Body of pancreas (tissue), 4 donors: ENCODE results near the gene AUH.

Experiments used
- CTCF ChIP-seq, 7 experiments: fragments of 450-650 bp in 4 of 7; fragments of 200-600 bp in 3 of 7; sonication (generic) in 3 of 7; IDR thresholded peaks; one replicate each; pipeline ENCODE4 v1.5.1; 2016 to 2019; ENCODE audit warnings: antibody characterized with exemption in 7 of 7
- POLR2A ChIP-seq, 3 donors: fragments of 450-650 bp; IDR thresholded peaks; one replicate each; pipeline ENCODE4 v1.6.1; 2016; ENCODE audit warnings: antibody characterized with exemption in 3 of 3, mild to moderate bottlenecking in 2 of 3

GRCh38 chr9:91255327-91255726 is 106.4 kb downstream of the AUH start:
- TF ChIP-seq CTCF (IDR thresholded peaks at IDR 0.05) (no peak), POLR2A (IDR thresholded peaks at IDR 0.05) (no peak)
